Endodermal cell (in vitro differentiated cells): ENCODE measurements around the gene TUFM. TPM values are rescaled to one million over a fixed set of nuclear protein-coding genes. Genes with fewer than 3 reads are reported as not detected.

Experiments used
- DNase-seq: peaks from one replicate; pipeline ENCODE4 v3.0.0-alpha.2; 2017
- H3K27ac ChIP-seq: 2 replicates; pipeline ENCODE4 v1.5.1; 2013; ENCODE audit warnings: mild to moderate bottlenecking, low read depth, low read length, moderate library complexity
- H3K27me3 ChIP-seq: 2 replicates; pipeline ENCODE4 v1.6.1; 2013; ENCODE audit warnings: mild to moderate bottlenecking, low read length, moderate library complexity; ENCODE audit not compliant: insufficient read depth, control insufficient read depth, poor library complexity, severe bottlenecking
- H3K36me3 ChIP-seq: 2 replicates; pipeline ENCODE4 v1.7.0; 2013; ENCODE audit warnings: mild to moderate bottlenecking, low read length, moderate library complexity; ENCODE audit not compliant: control insufficient read depth, insufficient read depth
- H3K4me1 ChIP-seq: one replicate; pipeline ENCODE4 v1.7.0; 2013; ENCODE audit warnings: low read length; ENCODE audit not compliant: control insufficient read depth, insufficient read depth
- H3K4me3 ChIP-seq: 2 replicates; pipeline ENCODE4 v1.5.1; 2013; ENCODE audit warnings: mild to moderate bottlenecking, low read length, moderate library complexity
- H3K9ac ChIP-seq: 2 replicates; pipeline ENCODE4 v1.6.1; 2013; ENCODE audit warnings: mild to moderate bottlenecking, low read length, moderate library complexity; ENCODE audit not compliant: poor library complexity, severe bottlenecking; ENCODE audit errors: extremely low read depth
- H3K9me3 ChIP-seq: 2 replicates; pipeline ENCODE4 v1.6.1; 2013; ENCODE audit warnings: mild to moderate bottlenecking, low read length, moderate library complexity; ENCODE audit not compliant: control insufficient read depth
- H3K27ac Mint-ChIP-seq: 2 replicates; pipeline ENCODE4 v1.8.0; 2020; ENCODE audit warnings: mixed read lengths
- H3K27me3 Mint-ChIP-seq: 2 replicates; pipeline ENCODE4 v1.8.0; 2021; ENCODE audit warnings: mild to moderate bottlenecking, mixed read lengths; ENCODE audit not compliant: insufficient read depth
- H3K36me3 Mint-ChIP-seq: 2 replicates; pipeline ENCODE4 v1.8.0; 2020; ENCODE audit warnings: low read depth, mixed read lengths
- H3K4me1 Mint-ChIP-seq: 2 replicates; pipeline ENCODE4 v1.8.0; 2020; ENCODE audit warnings: mixed read lengths
- H3K4me3 Mint-ChIP-seq: 2 replicates; pipeline ENCODE4 v1.8.0; 2020; ENCODE audit warnings: mild to moderate bottlenecking, moderate library complexity, mixed read lengths
- H3K9me3 Mint-ChIP-seq: 2 replicates; pipeline ENCODE4 v1.8.0; 2020; ENCODE audit warnings: mild to moderate bottlenecking, mixed read lengths
- WGBS, 2 experiments: methylation state at CpG; one replicate each; pipeline versions ENCODE4 v1.1.5 to v1.1.7; 2013; ENCODE audit warnings: missing lambda C conversion rate in 2 of 2, mixed read lengths in 1 of 2; ENCODE audit not compliant: insufficient coverage in 1 of 2, insufficient read length in 1 of 2; 5-methylcytosine and 5-hydroxymethylcytosine counted together
- total RNA-seq, 2 donors: library from RNA; stranded (reverse); fragmentation: NEBNext Ultra II Directional in 1 of 2; extraction: Animal tissue kit (Norgen Biotek cat#: 25700) in 1 of 2; gene quantifications; 2 replicates in 1 of 2; 3 replicates in 1 of 2; pipeline ENCODE4 v1.2.1, GENCODE V29; 2021
- TF ChIP-seq, protein P1 (sequence below): fragments of 200-600 bp; sonication (generic); conservative IDR thresholded peaks from 2 replicates; pipeline ENCODE4 v1.5.0; 2021; ENCODE audit warnings: antibody characterized with exemption, mild to moderate bottlenecking

Gene TUFM
- total RNA-seq, 2 donors from 2014 or later, result 158 to 165 TPM

DNA sequence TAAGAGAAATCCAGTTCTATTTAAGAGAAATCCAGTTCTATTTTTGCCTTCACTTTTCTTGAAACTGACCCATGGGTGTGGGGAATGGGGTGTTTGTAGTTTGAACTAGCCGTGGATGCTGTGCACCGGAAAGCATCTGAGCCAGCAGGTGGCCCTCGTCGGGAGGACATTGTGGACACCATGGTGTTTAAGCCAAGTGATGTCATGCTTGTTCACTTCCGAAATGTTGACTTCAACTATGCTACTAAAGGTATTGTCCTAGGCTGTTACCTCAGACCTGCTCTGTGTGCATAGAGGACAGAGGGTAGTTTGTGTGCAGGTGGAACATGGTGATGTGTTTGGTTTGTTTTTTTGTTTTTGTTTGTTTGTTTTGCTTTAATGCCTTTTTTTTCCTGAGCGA, 20.0 kb downstream of the TUFM start:
- no peaks in the 10 kb centered on the region for H3K9me3 Mint-ChIP-seq
- no peak overlapping the region for H3K9ac ChIP-seq
- no peaks in the 10 kb centered on the region for H3K27me3 ChIP-seq
- TF ChIP-seq, protein P1, sequence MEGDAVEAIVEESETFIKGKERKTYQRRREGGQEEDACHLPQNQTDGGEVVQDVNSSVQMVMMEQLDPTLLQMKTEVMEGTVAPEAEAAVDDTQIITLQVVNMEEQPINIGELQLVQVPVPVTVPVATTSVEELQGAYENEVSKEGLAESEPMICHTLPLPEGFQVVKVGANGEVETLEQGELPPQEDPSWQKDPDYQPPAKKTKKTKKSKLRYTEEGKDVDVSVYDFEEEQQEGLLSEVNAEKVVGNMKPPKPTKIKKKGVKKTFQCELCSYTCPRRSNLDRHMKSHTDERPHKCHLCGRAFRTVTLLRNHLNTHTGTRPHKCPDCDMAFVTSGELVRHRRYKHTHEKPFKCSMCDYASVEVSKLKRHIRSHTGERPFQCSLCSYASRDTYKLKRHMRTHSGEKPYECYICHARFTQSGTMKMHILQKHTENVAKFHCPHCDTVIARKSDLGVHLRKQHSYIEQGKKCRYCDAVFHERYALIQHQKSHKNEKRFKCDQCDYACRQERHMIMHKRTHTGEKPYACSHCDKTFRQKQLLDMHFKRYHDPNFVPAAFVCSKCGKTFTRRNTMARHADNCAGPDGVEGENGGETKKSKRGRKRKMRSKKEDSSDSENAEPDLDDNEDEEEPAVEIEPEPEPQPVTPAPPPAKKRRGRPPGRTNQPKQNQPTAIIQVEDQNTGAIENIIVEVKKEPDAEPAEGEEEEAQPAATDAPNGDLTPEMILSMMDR, result no peak
- 86 to 92% methylated on average over 1 to 6 of the region's 6 CpGs for WGBS, 2 experiments
- no peaks in the 10 kb centered on the region for H3K27me3 Mint-ChIP-seq
- DNase-seq, result no peak
- H3K4me3 ChIP-seq, result peak overlapping the region; percentile 90
- H3K4me1 ChIP-seq, result no peaks in the 10 kb centered on the region
- H3K36me3 Mint-ChIP-seq, result peaks cover 63% of the 10 kb centered on the region
- H3K36me3 ChIP-seq, result peaks cover 66% of the 10 kb centered on the region
- H3K27ac Mint-ChIP-seq, result peak overlapping the region; percentile 85
- peak overlapping the region; percentile 90 for H3K4me3 Mint-ChIP-seq
- H3K9me3 ChIP-seq, result no peaks in the 10 kb centered on the region
- H3K27ac ChIP-seq, result no peak overlapping the region
- peaks cover 25% of the 10 kb centered on the region for H3K4me1 Mint-ChIP-seq

DNA sequence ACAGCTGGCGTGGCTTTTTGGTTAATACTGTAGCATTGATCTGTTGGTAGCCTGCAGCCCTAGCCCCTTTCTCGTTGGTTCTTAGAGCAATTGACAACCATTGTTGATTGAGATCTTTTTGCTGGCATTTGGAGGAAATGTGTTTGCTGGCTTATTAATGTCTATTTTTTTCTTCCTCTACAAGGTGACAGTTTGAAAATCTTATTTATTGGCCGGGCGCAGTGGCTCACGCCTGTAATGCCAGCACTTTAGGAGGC, 21.5 kb downstream of the TUFM start:
- Histone ChIP-seq H3K27me3 (no peaks in the 10 kb centered on the region), H3K9me3 (no peaks in the 10 kb centered on the region), H3K4me1 (no peaks in the 10 kb centered on the region), H3K4me3 (peak overlapping the region; percentile 90), H3K27ac (peak overlapping the region; percentile 72), H3K36me3 (peaks cover 56% of the 10 kb centered on the region), H3K9ac (peak overlapping the region; percentile 78)
- peaks cover 29% of the 10 kb centered on the region for H3K4me1 Mint-ChIP-seq
- TF ChIP-seq, protein P1, result no peak
- H3K27me3 Mint-ChIP-seq, result no peaks in the 10 kb centered on the region
- DNase-seq, result no peak
- peak overlapping the region; percentile 98 for H3K27ac Mint-ChIP-seq
- H3K36me3 Mint-ChIP-seq, result peaks cover 51% of the 10 kb centered on the region
- H3K9me3 Mint-ChIP-seq, result no peaks in the 10 kb centered on the region
- H3K4me3 Mint-ChIP-seq, result peak overlapping the region; percentile 90
- 58 to 83% methylated on average over 3 to 5 of the region's 5 CpGs for whole genome bisulfite sequencing, 2 experiments

DNA sequence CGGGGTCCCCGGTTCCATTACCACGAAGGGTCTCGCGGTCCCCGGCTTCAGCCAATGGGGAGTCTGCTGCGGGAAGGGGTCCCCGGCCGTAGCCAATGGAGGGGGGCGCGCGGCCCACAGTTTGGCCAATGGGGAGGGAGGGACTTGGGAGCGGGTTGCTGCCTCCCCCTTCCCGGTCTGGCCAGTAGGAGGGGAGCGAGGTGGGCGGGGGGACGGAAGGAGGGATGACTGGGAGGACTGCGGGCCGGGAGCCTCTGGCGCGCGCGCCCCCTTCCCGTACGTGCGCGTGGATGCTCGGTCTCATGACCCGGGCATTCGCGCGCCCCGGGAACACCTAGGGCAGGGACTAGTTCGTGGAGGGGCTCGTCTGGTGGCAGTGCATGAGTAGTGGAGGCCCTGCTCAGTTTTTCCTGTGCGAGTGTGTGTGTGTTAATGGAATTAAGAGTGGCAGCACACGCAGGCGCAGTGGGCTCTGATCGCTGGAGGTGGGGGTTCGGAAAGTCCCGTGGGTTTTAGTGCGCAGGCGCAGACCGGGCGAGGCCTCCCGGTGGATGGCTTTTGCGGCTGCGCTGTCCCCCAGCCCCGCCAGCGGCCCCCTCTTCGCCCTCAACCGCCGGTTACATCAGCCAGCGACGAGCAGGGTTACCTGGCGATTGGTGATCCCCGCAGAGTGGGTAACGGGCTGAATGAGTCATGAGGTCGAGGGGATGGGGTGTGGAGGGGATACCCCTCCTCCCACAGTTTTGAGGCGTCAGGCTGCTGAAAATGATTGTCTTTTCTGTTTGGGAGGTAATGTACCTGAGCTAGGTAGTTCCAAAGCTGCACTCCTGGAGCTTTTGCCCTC, 22.1 kb downstream of the TUFM start:
- Histone ChIP-seq H3K27me3 (no peaks in the 10 kb centered on the region), H3K36me3 (peaks cover 50% of the 10 kb centered on the region), H3K9me3 (no peaks in the 10 kb centered on the region), H3K4me1 (no peaks in the 10 kb centered on the region), H3K27ac (peak overlapping the region; percentile 95), H3K9ac (peak overlapping the region; percentile 78), H3K4me3 (peak overlapping the region; percentile 90)
- 0% methylated on average over 12 to 60 of the region's 60 CpGs for WGBS, 2 experiments
- H3K27ac Mint-ChIP-seq, result peak overlapping the region; percentile 98
- peak overlapping the region; percentile 90 for H3K4me3 Mint-ChIP-seq
- H3K9me3 Mint-ChIP-seq, result no peaks in the 10 kb centered on the region
- H3K27me3 Mint-ChIP-seq, result no peaks in the 10 kb centered on the region
- TF ChIP-seq, protein P1, result peak; percentile 36
- peaks cover 29% of the 10 kb centered on the region for H3K4me1 Mint-ChIP-seq
- peak; percentile 99 for DNase-seq
- H3K36me3 Mint-ChIP-seq, result peaks cover 46% of the 10 kb centered on the region
